ENCODE data around the gene MED7. TPM values are rescaled to one million over a fixed set of nuclear protein-coding genes. Genes with fewer than 3 reads are reported as not detected.

MED7 gene
- polyA plus RNA-seq, 4 donors: 7.8 to 16.0 (median 12.3) TPM

GRCh38 chr5:157121709-157122108, 21.0 kb downstream of the MED7 start:
- Histone ChIP-seq H3K27ac (ENCODE audit: low read depth in 1 of 3, low read length in 2 of 3) (no peak overlapping the region), H3K4me1 (ENCODE audit: control insufficient read depth in 3 of 3, insufficient read depth in 2 of 3, low read depth in 1 of 3, low read length in 2 of 3) (no peaks in the 10 kb centered on the region), H3K27me3 (ENCODE audit: control insufficient read depth in 3 of 3, insufficient read depth in 3 of 3, low read length in 3 of 3) (no peaks in the 10 kb centered on the region), H3K9me3 (ENCODE audit: control insufficient read depth in 2 of 2, insufficient read depth in 1 of 2, low read depth in 1 of 2, low read length in 1 of 2) (peaks cover 0 to 12% of the 10 kb centered on the region in 2 donors), H3K4me3 (ENCODE audit: low read depth in 1 of 3, low read length in 3 of 3) (no peak overlapping the region), H3K36me3 (ENCODE audit: control insufficient read depth in 3 of 3, insufficient read depth in 2 of 3, low read depth in 1 of 3, low read length in 3 of 3) (no peaks in the 10 kb centered on the region)
- DNase-seq (no peak), FAIRE-seq (no peak)

GRCh38 chr5:157120102-157120501, 22.6 kb downstream of the MED7 start:
- DNase-seq (no peak), FAIRE-seq (no peak)
- no peaks in the 10 kb centered on the region for H3K4me1 ChIP-seq (ENCODE audit: control insufficient read depth in 3 of 3, insufficient read depth in 2 of 3, low read depth in 1 of 3, low read length in 2 of 3)
- WGBS, 3 donors: 53 to 81% (median 76%) methylated on average over 1 of the region's 1 CpG
- H3K9me3 ChIP-seq (ENCODE audit: control insufficient read depth in 2 of 2, insufficient read depth in 1 of 2, low read depth in 1 of 2, low read length in 1 of 2): peaks cover 0 to 12% of the 10 kb centered on the region in 2 donors
- no peak overlapping the region for H3K27ac ChIP-seq (ENCODE audit: low read depth in 1 of 3, low read length in 2 of 3)
- H3K36me3 ChIP-seq (ENCODE audit: control insufficient read depth in 3 of 3, insufficient read depth in 2 of 3, low read depth in 1 of 3, low read length in 3 of 3): no peaks in the 10 kb centered on the region
- no peak overlapping the region for H3K4me3 ChIP-seq (ENCODE audit: low read depth in 1 of 3, low read length in 3 of 3)
- no peaks in the 10 kb centered on the region for H3K27me3 ChIP-seq (ENCODE audit: control insufficient read depth in 3 of 3, insufficient read depth in 3 of 3, low read length in 3 of 3)

- WGBS, 3 donors: 46 to 54% (median 51%) methylated on average over 6 of the region's 6 CpGs
- Histone ChIP-seq H3K27me3 (ENCODE audit: control insufficient read depth in 3 of 3, insufficient read depth in 3 of 3, low read length in 3 of 3) (no peaks in the 10 kb centered on the region), H3K4me1 (ENCODE audit: control insufficient read depth in 3 of 3, insufficient read depth in 2 of 3, low read depth in 1 of 3, low read length in 2 of 3) (no peaks in the 10 kb centered on the region), H3K9me3 (ENCODE audit: control insufficient read depth in 2 of 2, insufficient read depth in 1 of 2, low read depth in 1 of 2, low read length in 1 of 2) (peaks cover 0 to 12% of the 10 kb centered on the region in 2 donors), H3K27ac (ENCODE audit: low read depth in 1 of 3, low read length in 2 of 3) (no peak overlapping the region), H3K4me3 (ENCODE audit: low read depth in 1 of 3, low read length in 3 of 3) (no peak overlapping the region), H3K36me3 (ENCODE audit: control insufficient read depth in 3 of 3, insufficient read depth in 2 of 3, low read depth in 1 of 3, low read length in 3 of 3) (no peaks in the 10 kb centered on the region)
- no peak for DNase-seq
- no peak for FAIRE-seq
Observed at GRCh38 chr5:157116483-157116954, 26.1 kb downstream of the MED7 start.

- no peaks in the 10 kb centered on the region for H3K36me3 ChIP-seq (ENCODE audit: control insufficient read depth in 3 of 3, insufficient read depth in 2 of 3, low read depth in 1 of 3, low read length in 3 of 3)
- H3K27ac ChIP-seq (ENCODE audit: low read depth in 1 of 3, low read length in 2 of 3): no peak overlapping the region
- FAIRE-seq (no peak), DNase-seq (no peak)
- peaks cover 0 to 4% of the 10 kb centered on the region in 2 donors for H3K9me3 ChIP-seq (ENCODE audit: control insufficient read depth in 2 of 2, insufficient read depth in 1 of 2, low read depth in 1 of 2, low read length in 1 of 2)
- no peak overlapping the region for H3K4me3 ChIP-seq (ENCODE audit: low read depth in 1 of 3, low read length in 3 of 3)
- whole genome bisulfite sequencing, 3 donors: 50 to 71% (median 63%) methylated on average over 1 of the region's 1 CpG
- H3K4me1 ChIP-seq (ENCODE audit: control insufficient read depth in 3 of 3, insufficient read depth in 2 of 3, low read depth in 1 of 3, low read length in 2 of 3): no peaks in the 10 kb centered on the region
- H3K27me3 ChIP-seq (ENCODE audit: control insufficient read depth in 3 of 3, insufficient read depth in 3 of 3, low read length in 3 of 3): no peaks in the 10 kb centered on the region
Observed at GRCh38 chr5:157115502-157115901, 27.2 kb downstream of the MED7 start.

- H3K27me3 ChIP-seq (ENCODE audit: control insufficient read depth in 3 of 3, insufficient read depth in 3 of 3, low read length in 3 of 3): no peaks in the 10 kb centered on the region
- DNase-seq (no peak), FAIRE-seq (no peak)
- H3K27ac ChIP-seq (ENCODE audit: low read depth in 1 of 3, low read length in 2 of 3): no peak overlapping the region
- no peak overlapping the region for H3K4me3 ChIP-seq (ENCODE audit: low read depth in 1 of 3, low read length in 3 of 3)
- H3K9me3 ChIP-seq (ENCODE audit: control insufficient read depth in 2 of 2, insufficient read depth in 1 of 2, low read depth in 1 of 2, low read length in 1 of 2): no peaks in the 10 kb centered on the region
- H3K4me1 ChIP-seq (ENCODE audit: control insufficient read depth in 3 of 3, insufficient read depth in 2 of 3, low read depth in 1 of 3, low read length in 2 of 3): no peaks in the 10 kb centered on the region
- no peaks in the 10 kb centered on the region for H3K36me3 ChIP-seq (ENCODE audit: control insufficient read depth in 3 of 3, insufficient read depth in 2 of 3, low read depth in 1 of 3, low read length in 3 of 3)
Observed at GRCh38 chr5:157115012-157115411, 27.7 kb downstream of the MED7 start.

- FAIRE-seq: no peak
- no peak overlapping the region for H3K27ac ChIP-seq (ENCODE audit: low read depth in 1 of 3, low read length in 2 of 3)
- H3K27me3 ChIP-seq (ENCODE audit: control insufficient read depth in 3 of 3, insufficient read depth in 3 of 3, low read length in 3 of 3): no peaks in the 10 kb centered on the region
- H3K4me1 ChIP-seq (ENCODE audit: control insufficient read depth in 3 of 3, insufficient read depth in 2 of 3, low read depth in 1 of 3, low read length in 2 of 3): no peaks in the 10 kb centered on the region
- no peak for DNase-seq
- WGBS, 3 donors: 55 to 68% (median 56%) methylated on average over 5 of the region's 5 CpGs
- no peak overlapping the region for H3K4me3 ChIP-seq (ENCODE audit: low read depth in 1 of 3, low read length in 3 of 3)
- no peaks in the 10 kb centered on the region for H3K9me3 ChIP-seq (ENCODE audit: control insufficient read depth in 2 of 2, insufficient read depth in 1 of 2, low read depth in 1 of 2, low read length in 1 of 2)
- H3K36me3 ChIP-seq (ENCODE audit: control insufficient read depth in 3 of 3, insufficient read depth in 2 of 3, low read depth in 1 of 3, low read length in 3 of 3): no peaks in the 10 kb centered on the region
Observed at GRCh38 chr5:157113002-157113401, 29.7 kb downstream of the MED7 start.

GRCh38 chr5:157109744-157110143, 32.9 kb downstream of the MED7 start:
- Histone ChIP-seq H3K27ac (ENCODE audit: low read depth in 1 of 3, low read length in 2 of 3) (peak overlapping the region in 2 of 3 donors; percentile 8 to 84), H3K9me3 (ENCODE audit: control insufficient read depth in 2 of 2, insufficient read depth in 1 of 2, low read depth in 1 of 2, low read length in 1 of 2) (no peaks in the 10 kb centered on the region), H3K4me1 (ENCODE audit: control insufficient read depth in 3 of 3, insufficient read depth in 2 of 3, low read depth in 1 of 3, low read length in 2 of 3) (no peaks in the 10 kb centered on the region), H3K27me3 (ENCODE audit: control insufficient read depth in 3 of 3, insufficient read depth in 3 of 3, low read length in 3 of 3) (no peaks in the 10 kb centered on the region), H3K36me3 (ENCODE audit: control insufficient read depth in 3 of 3, insufficient read depth in 2 of 3, low read depth in 1 of 3, low read length in 3 of 3) (no peaks in the 10 kb centered on the region), H3K4me3 (ENCODE audit: low read depth in 1 of 3, low read length in 3 of 3) (no peak overlapping the region)
- no peak for FAIRE-seq
- WGBS, 3 donors: 19 to 50% (median 31%) methylated on average over 1 of the region's 1 CpG
- peak in 1 of 2 donors; percentile 33 for DNase-seq

- peak within 1 kb of the TSS in 2 of 3 donors; percentile 50 to 95 for H3K27ac ChIP-seq (ENCODE audit: low read depth in 1 of 3, low read length in 2 of 3)
- FAIRE-seq: no peak
- WGBS, 3 donors: 49 to 63% (median 57%) methylated on average over 4 of the region's 4 CpGs
- no peaks in the 10 kb centered on the region for H3K4me1 ChIP-seq (ENCODE audit: control insufficient read depth in 3 of 3, insufficient read depth in 2 of 3, low read depth in 1 of 3, low read length in 2 of 3)
- H3K4me3 ChIP-seq (ENCODE audit: low read depth in 1 of 3, low read length in 3 of 3): peak within 1 kb of the TSS in 1 of 3 donors; percentile 10
- no peaks in the 10 kb centered on the region for H3K36me3 ChIP-seq (ENCODE audit: control insufficient read depth in 3 of 3, insufficient read depth in 2 of 3, low read depth in 1 of 3, low read length in 3 of 3)
- H3K27me3 ChIP-seq (ENCODE audit: control insufficient read depth in 3 of 3, insufficient read depth in 3 of 3, low read length in 3 of 3): no peaks in the 10 kb centered on the region
- DNase-seq: peak in 1 of 2 donors; percentile 37
- no peaks in the 10 kb centered on the region for H3K9me3 ChIP-seq (ENCODE audit: control insufficient read depth in 2 of 2, insufficient read depth in 1 of 2, low read depth in 1 of 2, low read length in 1 of 2)
Observed at GRCh38 chr5:157108976-157109375, 33.7 kb downstream of the MED7 start, which contains the start of gene HAVCR2. TSS of gene HAVCR2 (minus strand) at chr5:157109044. CDS start at chr5:157108983, 61 bp downstream.

- H3K9me3 ChIP-seq (ENCODE audit: control insufficient read depth in 2 of 2, insufficient read depth in 1 of 2, low read depth in 1 of 2, low read length in 1 of 2): no peaks in the 10 kb centered on the region
- no peaks in the 10 kb centered on the region for H3K4me1 ChIP-seq (ENCODE audit: control insufficient read depth in 3 of 3, insufficient read depth in 2 of 3, low read depth in 1 of 3, low read length in 2 of 3)
- H3K4me3 ChIP-seq (ENCODE audit: low read depth in 1 of 3, low read length in 3 of 3): no peak overlapping the region
- no peaks in the 10 kb centered on the region for H3K36me3 ChIP-seq (ENCODE audit: control insufficient read depth in 3 of 3, insufficient read depth in 2 of 3, low read depth in 1 of 3, low read length in 3 of 3)
- H3K27me3 ChIP-seq (ENCODE audit: control insufficient read depth in 3 of 3, insufficient read depth in 3 of 3, low read length in 3 of 3): no peaks in the 10 kb centered on the region
- H3K27ac ChIP-seq (ENCODE audit: low read depth in 1 of 3, low read length in 2 of 3): peak overlapping the region in 1 of 3 donors; percentile 63
- FAIRE-seq (no peak), DNase-seq (no peak)
- 57 to 75% (median 67%) methylated on average over 3 of the region's 3 CpGs for WGBS, 3 donors
Observed at GRCh38 chr5:157107508-157107907, 35.2 kb downstream of the MED7 start.

Data from small intestine (tissue), 7 donors.